ENCODE measurements around the gene TOPAZ1.

TOPAZ1 gene

DNA sequence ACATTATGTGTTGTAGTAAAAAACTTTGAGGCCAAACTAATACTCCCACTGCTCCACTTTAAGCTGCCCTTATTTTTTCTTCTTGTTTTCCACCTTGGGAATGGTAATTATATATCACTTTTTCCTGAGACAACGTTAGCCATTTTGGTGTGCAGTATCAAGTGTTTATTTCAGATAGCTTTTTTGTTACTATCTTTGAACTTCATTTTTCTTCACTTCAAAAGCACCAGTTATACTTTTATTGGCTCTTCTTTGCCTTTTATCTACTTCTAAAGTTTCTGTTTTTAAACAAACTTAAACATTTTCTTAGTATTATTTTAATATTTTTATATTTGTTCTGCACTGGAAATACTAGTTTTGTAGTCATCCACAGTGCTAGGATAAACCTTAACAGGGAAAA is 6.5 kb downstream of the TOPAZ1 start:
- no peak for FAIRE-seq

DNA sequence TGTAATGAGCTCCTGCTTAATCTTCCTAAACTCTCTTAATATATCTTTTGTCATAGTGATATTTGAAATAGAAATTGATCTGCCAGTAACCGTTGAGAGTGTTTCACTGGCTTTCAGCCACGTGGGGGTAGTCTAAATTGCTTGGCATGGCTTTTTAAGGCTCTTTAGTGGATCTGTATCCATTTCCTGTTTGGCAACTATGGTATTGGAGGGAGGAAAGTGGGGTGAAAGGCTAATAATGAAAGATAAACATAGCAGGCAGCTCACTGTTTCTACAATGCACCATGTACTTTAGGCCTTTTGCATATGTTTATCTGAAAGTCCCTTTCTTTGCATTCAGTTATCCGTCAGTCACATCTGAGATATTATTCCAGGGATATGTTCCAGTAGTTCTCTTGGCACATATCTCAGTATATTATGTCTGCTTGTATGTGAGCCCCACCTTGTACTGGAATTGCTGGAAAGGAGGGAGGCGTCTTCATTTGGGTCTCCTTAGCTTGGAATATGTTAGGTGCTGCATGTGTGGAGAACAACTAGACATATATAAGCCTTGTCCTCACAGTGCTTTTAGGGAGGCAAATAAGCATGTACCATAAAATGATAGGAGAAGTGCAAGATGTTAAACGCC is 10.8 kb downstream of the TOPAZ1 start:
- FAIRE-seq = no peak

DNA sequence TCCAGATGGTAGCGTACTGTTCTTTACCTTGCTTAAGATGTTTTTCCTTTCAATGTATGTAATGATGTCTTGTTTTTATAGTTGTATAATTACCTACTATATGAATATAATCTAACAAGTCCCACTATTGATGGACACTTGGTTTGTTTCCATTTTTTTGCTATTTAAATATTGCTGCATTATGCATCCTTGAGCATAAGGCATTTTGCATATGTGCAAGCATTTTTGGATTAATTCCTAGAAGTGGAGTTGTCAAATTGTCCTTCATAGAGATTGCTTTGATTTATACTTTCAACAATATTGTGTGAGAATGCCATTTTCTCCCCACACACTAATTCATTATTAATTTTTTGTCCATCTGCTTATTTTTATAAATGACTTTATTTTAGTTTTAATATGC is 17.7 kb downstream of the TOPAZ1 start:
- no peak for FAIRE-seq

DNA sequence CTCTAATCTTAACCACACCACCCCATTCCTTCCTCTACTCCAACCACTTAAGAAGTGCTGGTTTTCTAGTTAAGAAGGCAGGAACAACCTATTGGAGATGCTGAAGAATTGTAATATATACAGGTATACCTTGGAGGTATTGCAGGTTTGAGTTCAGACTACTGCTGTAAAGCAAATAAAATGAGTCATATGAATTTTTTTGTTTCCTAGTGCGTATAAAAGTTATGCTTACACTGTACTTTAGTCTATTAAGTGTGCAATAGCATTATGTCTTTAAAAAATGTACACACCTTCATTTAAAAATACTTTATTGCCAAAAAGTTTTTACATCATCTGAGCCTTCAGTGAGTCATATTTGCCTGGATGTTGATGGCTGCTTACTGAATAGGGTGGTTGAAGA is 22.5 kb downstream of the TOPAZ1 start:
- no peak for FAIRE-seq

DNA sequence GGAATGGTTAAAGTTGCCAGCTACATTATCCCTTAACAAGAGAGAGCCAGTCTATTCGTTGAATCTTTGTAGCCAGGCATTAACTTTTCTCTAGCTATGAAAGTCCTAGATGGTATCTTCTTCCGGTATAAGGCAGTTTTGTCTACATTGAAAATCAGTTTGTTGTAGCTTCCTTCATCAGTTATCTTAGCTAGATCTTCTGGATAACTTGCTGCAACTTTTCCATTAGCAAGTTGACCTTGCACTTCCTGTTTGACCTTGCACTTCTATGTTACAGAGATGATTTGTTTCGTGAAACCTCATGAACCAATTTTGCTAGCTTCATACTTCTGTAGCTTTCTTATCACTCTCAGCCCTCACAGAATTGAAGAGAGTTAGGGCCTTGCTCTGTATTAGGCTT is 24.1 kb downstream of the TOPAZ1 start:
- no peak for FAIRE-seq

DNA sequence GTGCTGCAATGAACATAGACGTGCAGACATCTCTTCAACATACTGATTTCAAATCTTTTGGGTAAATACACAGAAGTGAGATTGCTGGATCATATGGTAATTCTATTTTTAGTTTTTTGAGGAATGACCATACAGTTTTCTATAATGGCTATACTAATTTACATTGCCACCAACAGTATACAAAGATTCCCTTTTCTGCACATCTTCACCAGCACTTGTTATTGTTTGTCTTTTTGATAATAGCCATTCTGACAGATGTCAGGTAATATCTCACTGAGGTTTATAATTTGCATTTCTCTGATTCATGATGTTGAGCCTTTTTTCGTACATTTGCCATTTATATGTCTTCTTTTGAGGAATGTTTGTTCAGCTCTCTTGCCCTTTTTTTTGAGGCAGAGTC is 30.5 kb downstream of the TOPAZ1 start:
- no peak for FAIRE-seq

DNA sequence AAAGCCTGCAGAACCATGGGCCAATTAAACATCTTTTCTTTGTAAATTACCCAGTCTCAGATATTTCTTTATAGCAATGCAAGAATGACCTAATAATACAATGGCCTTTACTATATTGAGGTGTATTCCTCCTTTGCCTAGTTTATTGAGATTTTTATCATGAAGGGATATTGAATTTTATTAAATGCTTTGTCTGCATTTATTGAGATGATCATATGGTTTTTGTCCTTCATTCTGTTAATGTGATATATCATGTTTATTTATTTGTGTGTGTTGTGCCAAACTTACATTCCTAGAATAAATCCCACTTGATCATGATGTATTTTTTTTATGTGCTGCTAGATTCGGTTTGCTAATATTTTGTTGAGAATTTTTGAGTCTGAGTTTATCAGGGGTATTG is 36.2 kb downstream of the TOPAZ1 start:
- no peak for FAIRE-seq

DNA sequence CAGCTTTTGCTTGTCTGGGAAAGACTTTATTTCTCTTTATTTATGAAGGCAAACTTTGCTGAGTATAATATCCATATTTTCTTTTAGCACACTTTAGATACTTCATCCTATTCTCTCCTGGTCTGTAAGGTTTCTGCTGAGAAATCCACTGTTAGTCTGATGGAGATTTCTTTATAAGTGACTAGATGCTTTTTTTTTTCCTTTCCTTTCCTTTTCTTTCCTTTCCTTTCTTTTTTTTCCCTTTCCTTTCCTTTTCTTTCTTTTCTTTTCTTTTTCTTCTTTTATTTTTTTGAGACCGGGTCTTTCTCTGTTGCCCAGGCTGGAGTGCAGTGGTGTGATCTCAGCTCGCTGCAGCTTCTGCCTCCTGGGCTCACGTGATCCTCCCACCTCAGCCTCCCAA is 38.4 kb downstream of the TOPAZ1 start:
- no peak for FAIRE-seq

DNA sequence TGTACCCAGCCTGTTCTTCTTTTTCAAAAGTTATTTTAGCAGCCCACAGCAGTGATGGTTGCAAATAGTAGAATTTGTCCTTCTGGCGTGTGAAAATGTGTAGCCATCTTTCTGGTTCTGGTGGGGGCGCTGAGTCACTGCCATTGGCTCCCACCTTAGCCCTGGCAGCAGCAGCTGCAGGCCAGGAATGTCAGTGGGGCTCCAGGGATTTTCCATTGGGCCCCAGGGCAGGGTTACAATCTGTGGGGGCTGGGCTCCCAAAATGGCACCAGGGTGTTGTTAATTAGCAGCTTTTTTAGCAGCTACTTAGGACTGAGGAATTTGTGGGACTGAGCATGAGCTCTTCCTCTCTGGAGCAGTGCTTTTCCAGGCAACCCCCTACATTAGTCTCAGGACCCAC is 38.9 kb downstream of the TOPAZ1 start:
- FAIRE-seq = no peak

DNA sequence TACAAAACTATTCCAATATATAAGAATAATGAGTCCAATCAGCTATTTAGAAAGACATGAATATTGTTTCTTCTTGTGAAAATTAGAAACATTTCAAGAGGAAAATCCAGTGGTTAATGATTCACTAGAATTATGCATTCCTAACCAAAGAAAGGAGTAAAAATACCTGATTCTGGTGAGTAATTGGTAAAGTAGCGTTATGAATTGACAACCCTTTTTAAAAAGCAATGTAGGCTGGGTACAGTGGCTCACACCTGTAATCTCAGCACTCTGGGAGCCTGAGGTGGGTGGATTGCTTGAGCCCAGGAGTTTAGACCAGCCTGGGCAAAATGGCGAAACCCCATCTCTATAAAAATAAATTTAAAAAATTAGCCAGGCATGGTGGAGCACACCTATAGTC is 43.3 kb downstream of the TOPAZ1 start:
- no peak for FAIRE-seq

DNA sequence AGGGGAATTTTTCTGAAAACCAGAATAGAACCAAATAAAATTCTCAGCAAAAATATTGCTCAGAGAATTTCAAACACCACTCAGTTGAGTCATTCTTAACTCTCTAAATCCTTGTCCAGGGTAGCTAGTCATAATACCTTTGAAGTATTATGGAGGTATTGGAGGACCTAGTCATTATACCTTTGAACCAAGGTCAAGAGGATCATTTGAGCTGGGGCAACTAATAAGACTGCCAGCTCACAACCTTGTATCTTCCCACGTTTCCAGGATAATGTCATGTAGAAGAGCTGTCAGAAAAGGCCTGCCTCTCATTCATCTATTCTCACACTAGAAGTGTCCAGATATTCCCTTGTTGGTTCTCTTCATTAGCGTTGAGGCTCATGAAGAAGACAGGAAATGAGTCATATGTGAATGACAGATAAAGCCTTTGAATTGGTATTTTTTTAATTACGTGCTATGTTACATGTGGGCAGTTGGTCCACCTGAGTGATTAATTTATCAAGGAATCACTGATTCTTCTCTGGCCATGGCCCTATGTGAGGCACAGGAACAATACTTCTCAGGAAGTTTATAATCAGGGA is 48.3 kb downstream of the TOPAZ1 start:
- no peak for FAIRE-seq

DNA sequence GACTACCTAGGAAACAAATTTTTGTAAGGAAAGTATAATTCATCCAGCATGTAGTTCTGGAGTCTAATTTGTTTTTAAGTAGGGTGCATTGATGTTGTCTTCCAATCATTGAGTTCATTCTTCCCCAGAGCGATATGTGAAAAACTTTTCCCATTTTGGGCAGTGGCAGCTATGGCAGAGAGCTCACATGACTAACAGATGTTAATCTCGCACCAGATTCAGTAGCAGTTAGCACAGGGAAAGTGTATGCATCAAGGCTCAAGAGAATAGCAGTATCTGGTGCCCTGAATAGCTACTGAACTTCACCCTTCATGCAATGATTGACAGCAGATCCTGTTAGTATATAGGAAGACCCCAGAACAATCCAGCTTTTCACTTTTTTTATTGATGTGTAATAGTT is 50.6 kb downstream of the TOPAZ1 start:
- no peak for FAIRE-seq

DNA sequence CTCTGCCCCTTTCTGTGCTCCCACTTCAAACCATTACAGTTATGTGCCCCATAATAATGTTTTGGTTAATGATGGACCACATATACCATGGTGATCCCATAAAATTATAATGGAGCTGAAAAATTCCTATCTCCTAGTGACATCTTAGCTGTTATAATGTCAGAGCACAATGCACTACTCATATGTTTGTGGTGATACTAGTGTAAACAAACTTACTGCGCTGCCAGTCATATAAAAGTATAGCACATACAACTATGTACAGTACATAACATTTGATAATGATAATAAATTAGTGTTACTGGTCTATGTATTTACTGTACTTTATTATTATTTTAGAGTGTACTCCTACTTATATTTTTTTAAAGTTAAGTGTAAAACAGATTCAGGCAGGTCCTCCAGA is 51.3 kb downstream of the TOPAZ1 start:
- no peak for FAIRE-seq

DNA sequence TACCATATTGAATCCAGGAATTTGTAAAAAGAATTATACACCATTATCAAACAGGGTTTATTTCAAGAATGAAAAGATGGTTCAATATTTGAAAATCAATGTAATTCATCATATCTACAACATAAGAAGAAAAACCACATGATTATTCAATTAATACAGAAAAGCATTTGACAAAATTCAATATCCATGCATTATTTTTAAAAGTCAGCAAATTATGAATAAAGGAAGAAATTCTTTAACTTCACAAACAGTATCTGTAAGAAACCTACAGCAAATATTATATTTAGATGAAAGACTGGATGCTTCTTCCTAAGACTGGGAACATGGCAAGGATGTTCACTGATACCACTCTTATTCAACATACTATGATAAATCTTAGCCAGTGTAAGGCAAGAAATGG is 55.6 kb downstream of the TOPAZ1 start:
- FAIRE-seq = peak; percentile 48

DNA sequence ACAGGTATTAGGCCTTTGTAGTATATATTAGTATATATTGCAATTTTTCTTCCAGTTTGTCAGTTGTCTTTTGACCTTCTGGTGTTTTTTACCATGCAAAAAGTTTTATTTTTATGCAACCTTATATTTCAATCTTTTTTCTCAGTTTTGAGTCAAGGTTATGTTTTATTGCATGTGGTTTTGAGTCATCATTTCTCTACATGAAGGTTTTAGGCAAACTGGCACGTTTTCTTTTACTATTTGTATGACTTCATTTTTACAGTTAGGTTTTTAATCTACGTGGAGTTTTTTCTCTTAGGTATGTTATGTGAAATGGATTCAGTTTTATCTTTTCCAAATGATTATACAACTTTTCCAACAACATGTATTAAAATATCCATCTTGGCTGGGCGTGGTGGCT is 60.1 kb downstream of the TOPAZ1 start:
- FAIRE-seq = no peak

DNA sequence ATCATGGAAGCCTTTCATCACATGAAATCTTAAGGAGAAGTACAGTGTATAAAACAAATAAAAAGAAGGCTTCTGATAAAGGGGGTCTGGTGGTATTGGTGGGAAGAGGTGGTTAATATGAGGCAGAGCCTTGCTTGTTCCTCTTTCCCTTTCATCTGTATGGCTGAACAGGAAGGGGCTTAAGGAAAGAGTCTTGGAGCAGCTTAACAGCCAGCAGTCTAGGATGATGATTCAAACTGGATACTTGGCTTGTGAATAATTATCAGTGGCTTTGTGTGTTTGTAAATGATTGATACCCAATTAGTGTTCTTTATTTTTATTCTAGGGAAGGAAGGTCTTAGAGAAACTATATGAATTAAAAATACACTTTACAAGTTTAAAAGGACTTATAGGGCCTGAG is 67.8 kb downstream of the TOPAZ1 start:
- FAIRE-seq = no peak

DNA sequence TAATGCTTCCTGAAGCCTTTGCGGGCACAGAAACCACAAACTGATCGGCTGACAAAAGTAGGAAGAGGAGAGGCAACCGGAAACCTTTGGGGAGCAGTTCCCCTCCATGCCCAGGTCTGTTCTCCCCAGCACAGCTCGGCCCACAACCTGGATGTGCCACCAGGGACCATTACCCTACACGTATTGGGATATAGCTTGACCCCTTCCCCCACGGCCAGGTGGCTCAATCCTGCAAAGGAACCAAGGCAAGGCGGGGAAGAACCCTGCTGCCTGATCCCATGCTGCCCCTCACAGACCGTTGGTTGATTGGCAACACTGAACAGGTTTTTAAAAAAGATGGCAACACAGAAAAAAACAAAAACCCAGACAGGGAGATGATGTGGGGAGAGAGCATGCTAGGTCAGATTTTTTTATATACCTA is 77.2 kb downstream of the TOPAZ1 start:
- FAIRE-seq = no peak

DNA sequence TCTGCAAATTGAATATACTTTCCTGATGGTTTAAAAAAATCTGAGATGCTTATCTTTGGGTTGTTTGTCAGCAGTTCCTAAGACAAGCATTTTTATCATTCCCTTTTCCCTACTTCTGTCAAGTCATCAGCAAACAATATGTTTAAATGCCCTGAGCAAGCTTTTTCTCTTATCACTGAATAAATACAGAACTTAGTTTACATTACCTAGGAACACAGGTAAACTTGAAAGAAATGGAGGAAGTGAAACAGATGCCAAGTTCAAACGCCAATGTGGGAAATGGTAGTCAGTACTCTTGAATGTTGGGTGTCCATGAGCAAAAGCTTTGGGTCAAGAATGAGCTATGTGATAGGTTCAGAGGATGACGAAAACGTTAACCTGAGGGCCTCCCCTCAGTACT is 79.6 kb downstream of the TOPAZ1 start:
- no peak for FAIRE-seq

DNA sequence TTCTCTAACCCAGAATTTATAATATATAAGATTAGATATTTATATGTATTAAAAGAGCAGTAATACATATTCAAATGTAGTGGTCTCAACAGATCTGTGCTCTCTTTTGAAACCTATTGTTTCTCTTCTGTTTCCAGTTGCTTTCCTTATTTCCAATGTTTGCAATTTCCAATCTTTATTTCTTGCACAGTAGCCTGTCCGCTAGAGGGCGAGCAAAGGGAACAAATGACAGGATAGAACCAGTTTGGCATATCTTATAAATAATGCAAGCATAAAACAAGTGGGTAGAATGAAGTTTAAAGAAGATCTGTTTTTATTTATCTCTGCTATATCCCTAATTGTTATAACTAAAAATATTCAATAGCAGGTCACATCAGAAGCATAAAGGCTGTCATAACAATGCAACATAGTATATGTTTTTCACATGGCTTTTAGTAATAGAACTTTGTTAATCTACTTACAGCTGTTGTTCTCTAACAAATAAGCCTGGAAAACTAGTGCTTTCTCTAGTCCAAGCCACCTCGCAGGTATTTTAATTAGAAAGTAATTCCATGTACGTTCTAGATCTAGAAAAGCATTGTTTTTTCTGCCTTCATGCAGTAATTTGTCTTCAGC is 81.8 kb downstream of the TOPAZ1 start:
- peak; percentile 97 for FAIRE-seq

DNA sequence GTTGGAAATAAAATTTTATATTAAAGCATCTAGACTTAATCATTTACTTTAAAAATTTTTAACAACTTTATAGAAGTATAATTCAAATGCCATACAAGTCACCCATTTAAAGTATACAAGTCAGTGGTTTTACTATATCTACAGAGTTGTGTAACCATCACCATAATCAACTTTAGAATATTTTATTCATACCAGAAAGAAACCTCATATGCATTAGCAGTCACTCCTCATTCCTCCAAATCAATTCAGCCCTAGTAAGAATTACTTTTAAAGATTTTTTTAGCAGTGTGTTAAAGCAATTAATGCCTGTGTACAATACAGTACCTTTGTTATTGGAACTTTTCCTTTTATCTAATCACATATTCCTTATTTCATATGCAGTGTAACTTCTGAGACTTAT is 82.9 kb downstream of the TOPAZ1 start:
- no peak for FAIRE-seq

DNA sequence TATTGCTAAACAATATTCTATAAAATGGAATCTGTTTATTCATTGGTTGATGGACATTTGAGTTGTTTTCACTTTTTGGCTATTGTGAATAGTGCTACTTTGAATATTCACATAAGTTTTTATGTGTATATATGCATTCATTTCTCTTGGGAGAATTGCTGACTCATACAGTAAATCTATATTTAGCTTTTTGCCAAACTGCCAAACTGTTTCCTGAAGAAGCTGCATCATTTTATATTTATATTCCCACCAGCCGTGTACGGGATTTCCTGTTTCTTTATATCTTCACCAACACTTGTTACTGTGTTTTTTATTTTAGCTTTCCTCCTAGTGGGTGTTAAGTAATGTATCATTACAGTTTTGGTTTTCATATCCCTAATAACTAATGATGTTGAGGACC is 84.3 kb downstream of the TOPAZ1 start:
- FAIRE-seq = peak; percentile 6

DNA sequence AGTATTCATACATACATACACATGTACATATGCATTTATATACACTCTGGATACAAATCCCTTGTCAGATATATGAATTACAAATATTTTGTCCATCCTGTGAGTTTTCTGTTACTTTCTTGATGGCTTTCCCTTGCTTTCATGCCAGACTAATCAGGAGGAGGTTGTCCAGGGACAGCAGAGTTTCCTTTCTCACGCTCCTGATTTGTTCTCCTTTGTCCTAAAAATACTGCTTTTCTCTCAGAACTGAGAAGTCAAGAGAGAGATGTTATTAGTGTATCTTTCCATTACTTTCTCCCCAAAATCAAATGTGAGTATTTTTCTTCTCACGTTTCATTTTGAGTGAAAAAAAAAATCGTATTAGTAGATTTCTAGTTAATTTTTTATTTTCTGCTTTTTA is 84.8 kb downstream of the TOPAZ1 start:
- no peak for FAIRE-seq

DNA sequence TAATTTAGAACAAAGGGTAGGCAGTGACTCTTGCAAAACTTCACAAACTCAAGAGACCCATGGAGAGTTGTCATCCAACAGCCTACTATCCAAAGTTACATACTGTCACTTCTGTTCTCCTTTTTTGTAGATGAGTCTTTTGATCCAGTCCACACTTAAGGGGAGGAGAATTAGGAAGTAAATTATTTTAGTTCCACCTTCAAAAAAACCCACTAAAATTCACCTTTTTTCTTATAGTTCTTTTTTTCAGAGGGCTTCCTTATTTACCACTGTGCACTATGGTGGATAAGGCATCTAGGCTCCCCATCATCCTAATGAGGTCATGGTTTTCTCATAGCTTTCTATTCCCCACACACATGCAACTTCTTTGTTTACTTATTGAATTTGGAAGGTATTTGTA is 88.3 kb downstream of the TOPAZ1 start:
- no peak for FAIRE-seq

DNA sequence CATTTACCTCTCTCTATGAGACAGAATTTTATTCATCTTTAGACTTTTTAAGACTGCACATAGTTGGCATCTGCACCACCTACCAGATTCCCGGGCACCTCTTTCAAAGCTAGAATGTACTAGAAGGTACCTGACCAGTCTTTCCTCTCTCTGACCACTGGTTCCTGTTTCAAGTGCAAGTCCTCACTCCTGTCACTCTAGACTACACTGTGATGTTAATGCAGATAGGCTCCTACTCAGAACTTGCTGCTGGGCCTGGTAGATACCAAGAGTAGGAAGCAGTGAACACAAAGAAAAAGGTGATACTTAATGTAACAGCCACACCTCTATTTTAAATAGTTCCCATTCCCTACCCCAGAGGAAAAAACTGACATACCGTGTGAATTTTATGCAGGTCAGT is 88.8 kb downstream of the TOPAZ1 start:
- no peak for FAIRE-seq

DNA sequence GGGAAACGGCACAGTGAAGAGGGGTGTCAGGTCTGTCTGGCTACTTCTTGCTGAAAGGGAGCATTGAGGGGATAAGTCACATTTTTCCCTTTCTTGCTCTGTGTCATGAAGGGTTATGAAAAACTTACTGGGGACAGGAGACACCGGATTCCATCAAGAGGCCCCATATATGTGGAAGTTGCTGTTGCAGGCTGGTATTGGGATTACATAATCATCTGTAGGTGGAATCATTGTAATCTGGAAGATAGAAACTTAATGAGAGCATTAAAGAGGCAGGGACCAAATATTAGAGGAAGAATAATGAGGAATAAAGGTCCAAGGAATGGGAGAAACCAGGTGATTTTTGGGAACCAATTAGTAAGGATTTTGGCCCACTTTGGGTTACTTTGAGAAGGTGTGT is 92.6 kb downstream of the TOPAZ1 start:
- FAIRE-seq = no peak

Measured in G401.6 (cell line).